CD4-positive, alpha-beta T cell treated with Interleukin-4 for 4 hours (primary cell): Measurements from ENCODE around the gene FN1.

Experiments
- DNase-seq: peaks from one replicate; pipeline ENCODE4 v3.0.0-alpha.2; 2020

The FN1 gene

DNA sequence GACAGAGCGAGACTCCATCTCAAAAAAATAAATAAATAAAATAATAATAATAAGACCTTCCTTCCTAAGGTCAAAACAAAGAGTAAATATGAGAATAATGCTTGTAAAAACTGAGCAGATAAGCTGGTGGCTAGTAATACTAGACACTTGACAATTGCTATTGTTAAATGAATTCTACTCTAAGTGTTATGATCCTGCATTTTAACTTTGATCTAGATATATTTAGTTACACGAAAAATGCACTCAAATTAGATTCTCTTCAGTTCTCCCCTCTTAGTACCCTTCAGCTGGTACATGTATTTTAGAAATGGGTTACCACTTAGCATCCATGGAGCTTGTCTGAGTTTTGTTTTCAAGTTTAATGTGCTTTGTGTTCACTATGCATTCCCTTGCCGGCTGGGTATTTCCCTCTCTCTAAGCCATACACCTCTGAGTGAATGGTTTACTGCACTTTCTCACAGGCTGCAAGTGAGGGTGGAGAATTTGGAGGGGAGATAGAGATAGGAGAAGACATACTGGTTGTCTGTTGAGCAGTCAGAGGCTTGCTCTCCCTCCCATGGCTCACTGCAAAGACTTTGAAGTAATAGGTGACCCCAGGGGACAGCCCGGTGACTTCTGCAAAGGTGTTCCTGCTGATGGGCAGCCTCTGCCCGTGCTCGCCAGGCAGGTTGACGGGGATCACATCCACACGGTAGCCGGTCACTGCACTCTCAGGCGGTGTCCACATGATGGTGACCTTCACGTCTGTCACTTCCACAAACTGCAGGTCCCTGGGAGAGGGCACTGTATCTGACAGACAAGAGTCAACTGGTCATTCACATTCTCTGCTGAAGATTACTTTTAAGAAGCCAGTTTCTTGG is 29.9 kb downstream of the FN1 start:
- DNase-seq: no peak

DNA sequence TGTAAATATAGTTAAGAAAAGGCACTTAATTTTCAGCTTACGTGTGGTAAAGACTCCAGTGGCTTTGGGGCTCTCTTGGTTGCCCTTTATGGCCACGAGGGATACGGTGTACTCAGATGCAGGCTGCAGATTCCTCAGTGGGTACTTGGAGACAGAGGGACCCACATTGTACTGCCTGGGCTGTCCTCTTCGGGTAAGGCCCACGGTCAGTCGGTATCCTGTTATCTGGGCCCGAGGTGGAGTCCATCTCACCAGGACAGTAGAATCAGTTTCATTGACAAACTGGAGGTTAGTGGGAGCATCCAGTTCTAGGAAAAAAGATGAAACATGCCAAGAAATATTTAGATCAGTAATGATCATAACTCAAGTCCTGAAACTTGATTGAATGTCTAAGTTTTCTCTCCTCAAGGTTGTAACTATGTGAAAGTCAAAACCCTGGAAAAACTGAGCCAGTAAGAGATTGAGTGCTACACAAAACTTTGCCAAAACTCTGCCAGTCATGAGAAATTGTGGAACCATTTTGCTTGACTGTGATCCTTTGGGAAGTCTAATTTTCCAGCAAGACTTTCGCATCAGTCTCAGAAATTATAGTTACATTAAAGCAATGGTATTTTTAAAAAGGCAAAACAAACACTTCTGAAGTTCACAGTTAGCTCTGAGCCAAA is 31.4 kb downstream of the FN1 start:
- DNase-seq: no peak

DNA sequence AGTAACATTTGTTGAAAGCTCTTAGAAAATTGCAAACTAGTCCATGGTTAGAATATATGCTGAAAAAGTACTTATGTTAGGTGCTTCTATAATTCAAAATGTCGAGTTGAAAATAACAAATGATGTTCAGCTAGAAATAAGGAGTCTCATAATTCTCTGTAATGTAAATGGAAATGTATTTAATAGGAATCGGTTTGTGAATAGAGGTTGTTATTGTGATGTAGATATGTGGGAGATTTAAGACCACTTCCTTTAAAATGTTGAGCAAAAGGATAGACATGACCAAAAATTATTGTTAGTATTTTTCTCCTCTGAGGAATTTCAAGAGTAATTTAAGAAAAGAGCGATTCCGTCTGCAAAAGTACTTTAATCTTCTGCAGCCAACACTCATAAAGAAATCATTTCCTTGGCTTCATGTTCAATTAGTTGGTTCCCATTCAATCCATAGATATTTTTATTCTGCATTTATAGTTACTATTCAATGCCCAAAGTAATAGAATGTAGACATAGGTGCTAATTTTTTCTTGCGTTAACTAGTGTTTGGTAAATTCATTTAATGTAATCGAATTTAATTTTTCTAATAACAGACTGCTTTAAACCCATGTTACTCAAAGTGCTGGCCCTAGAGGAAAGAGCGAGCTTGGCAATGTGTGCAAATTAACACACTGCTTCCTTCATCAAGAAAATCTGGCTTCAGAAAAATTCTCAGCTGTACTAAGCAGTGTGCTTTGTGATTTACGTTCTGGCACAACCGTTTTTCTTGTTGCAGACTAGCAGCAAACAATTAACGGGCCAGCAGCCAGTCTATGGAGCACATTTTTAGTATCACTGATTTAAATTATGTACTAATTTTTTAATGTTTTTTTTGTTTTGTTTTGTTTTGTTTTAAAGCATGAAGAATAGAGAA is 32.2 kb downstream of the FN1 start:
- no peak for DNase-seq

DNA sequence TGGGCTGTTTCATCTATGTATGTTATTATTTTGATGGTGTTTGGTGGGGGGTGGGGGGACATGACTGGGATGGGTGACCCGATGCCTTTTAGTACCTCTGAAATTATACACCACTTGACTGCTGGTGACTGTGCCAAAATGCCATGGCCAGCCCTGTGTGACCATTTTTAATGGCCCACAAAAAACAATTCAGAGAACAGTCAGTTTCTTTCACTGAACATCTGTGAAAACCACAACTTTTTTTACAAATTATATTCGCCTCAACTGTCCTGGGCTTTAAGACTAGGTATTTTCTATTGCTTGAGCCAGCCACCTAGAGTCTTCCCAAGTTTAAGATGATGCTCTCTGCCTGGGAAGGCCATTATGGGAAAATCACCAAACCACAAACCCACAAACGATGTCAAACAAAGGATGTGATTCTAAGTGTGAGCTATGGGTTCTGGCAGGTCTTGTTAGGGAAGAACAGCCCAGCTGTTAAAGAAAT is 33.9 kb downstream of the FN1 start:
- no peak for DNase-seq

DNA sequence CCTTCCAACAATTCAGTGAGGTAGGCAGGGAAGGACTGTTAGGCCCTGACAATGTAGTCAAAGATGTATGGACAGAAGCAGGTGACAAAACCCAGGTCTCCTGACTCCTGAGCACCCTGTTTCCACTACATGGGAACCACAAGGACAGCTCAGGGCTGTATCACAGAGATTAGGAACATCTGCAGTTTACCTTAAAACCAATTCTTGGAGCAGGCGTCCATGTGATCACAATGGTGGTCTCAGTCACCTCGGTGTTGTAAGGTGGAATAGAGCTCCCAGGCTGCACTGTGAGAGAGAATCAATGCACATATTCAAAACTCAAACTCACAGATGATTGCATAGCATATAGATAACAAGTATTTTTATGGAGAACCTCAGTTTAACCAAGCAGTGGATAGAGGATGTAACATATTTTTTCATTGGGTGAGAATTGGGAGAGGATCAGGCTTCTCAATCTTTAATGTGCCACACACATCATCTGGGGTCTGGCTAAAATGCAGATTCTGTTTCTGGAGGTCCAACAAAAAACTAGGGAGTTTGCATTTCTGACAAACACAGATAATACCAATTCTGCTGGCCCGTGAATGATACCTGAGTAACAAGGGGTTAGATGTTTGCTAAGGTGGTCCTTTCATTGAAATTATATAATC is 36.7 kb downstream of the FN1 start:
- DNase-seq: no peak

DNA sequence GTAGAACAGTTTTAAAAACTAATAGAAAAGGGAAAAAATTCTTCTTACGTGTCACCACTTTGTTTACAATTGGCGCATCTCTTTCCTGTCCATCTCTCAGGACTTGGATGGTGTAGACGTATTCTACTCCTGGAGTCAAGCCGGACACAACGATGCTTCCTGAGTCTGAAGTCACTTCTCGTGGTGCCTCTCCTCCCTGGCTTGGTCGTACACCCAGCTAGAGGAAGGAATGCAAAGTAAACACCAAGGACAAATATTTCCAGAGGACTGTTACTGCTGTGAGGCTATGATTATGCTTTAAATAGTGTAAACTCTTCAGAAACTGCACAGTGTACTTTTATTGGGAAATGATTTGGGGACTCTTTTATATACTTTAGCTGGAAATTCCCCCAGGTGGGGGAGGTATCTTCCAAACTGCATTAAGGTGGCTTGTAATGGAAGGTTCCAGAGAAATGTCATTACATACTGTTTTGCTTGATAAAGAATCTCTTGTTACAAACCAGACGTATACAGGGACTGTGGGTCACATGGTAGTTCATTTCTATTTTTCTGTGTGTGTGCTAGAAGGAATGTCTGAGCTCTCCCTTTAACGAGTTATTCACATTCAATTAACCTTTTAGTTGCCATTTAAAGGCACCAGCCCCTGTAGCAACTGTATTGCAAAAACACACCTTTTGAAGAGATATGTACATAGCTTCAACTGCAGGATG is 38.1 kb downstream of the FN1 start:
- no peak for DNase-seq

DNA sequence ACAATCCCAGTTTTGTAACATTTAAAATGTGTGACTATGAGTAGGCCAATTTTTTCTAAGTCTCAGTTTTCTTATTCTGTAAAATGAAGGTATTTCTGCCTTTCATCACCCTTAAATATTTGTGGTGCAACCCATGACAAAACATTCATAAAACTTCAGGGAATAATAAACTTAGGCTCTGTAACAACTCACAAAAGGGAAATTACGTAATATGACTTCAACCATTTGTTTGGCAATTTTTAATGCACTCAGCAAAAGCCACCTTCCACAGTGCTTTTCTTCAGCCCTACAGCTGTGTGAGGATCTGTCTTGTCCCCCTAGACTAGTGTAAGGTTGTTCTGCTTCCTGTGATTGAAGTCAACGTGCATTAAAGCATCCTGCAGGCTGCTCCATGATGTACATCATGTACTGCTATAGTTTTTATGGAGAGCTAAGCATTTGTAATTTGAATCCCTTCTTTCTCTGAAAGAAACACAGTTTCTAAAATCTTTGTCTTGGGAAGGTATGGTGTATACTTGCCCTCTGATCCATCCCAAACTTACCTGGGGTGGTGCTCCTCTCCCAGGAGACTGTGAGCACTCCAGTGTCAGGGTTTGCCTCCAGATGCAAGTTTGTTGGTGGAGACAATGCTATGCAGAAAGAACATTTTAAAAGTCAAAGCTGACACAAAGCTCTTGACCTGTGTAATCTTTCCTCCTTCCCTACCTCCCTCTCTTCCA is 39.1 kb downstream of the FN1 start:
- DNase-seq: no peak

DNA sequence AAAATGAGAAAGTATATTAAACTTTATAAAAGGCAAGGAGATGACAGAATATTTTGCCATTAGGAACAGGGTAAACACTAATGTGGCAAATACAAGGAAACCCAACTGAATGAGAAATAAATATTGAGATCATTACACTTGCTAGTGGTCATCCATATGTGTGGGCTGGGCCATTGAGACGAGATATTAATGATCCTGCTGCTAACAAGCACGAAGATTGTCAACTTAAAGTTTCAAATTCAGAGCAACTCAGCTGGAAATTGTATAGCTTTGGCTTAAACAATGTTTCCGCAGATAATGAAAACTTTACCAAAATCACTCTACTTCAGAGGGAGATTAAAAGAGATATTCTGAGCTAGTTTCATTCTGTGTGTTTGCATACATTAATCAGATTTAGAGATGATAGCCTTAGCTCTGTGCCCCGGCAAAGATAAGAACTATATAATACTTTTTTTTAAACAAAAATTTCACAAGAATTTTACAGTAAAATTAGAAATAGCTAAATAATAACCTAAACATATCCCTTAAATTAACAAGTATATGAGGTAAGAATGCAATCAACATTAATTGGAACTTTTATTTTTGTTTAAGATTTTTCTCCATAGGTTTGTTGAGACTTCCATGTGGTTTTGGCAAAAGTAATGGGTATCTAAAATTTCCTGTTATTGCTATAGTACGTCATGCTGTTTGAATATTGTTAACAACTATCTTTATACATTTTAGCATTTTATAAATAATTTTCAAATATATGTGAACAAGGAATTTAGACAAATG is 40.0 kb downstream of the FN1 start:
- no peak for DNase-seq

DNA sequence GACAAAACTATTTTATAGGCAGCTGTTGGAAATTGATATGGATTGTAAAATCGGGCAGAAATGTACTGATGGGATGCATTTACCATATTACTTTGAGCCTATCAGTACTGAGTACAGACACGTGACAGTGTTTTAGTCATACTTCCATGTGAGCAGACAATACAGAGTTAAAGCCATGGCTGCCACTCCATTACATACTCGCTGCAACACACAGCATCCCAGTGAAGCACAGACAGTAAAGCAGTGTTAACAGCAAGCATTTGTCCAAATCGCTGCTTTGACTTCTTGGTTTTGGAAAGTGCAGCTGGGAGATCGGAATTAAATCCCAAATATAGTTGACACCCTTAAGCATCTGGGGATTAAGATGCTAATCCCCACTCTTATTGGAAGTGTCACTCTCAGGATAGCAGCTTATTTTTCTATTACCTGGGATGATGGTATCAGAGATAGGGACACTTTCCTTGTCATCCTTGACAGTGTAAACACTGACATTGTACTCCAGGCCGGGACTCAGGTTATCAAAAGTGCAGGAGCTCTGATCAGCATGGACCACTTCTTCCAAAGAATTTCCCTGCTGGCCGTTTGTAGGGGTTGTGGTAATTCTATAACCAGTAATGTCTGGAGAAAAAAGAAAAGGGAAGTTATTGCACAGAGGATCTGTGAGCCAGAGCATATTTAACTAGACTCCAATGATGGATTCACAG is 41.6 kb downstream of the FN1 start:
- DNase-seq: no peak

DNA sequence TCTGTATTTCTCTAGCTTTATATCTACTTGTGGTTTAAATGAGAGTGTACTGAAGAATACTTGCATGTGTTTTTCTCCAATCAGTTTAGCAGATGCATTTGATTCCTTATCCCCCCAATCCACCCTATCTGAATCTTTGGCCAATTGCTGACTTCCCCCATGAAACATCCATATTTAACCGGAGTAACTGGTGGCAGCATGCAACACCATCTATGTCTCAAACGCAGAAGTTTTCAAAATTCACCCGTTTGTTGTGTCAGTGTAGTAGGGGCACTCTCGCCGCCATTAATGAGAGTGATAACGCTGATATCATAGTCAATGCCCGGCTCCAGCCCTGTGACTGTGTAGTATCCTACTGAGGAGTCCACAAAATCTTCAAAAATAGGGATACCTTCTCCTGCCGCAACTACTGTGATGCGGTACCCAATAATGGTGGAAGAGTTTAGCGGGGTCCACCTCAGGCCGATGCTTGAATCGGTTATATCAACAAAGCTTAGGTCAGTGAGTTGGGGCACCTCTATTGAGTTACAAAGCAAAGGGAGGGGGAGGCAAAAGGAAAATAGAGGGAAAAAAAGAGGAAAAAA is 43.1 kb downstream of the FN1 start:
- no peak for DNase-seq

DNA sequence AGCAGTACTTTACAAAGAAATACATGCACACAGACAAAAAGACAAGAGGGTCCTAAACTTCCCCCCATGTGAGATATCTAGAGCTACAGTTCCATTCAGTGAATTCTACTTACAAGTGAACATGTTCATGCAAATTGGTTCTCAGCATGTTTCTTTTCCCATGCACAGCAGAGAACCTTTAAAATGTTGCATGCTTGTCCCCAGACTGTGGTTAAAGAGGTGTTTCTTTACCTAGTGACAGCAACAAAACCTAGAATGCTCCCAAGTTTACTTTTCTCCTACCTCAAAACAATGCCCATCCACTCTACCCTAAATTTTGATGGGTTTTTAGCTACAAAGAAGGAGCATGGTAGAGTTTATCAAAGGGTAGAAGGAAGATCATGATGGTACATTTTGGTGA is 43.7 kb downstream of the FN1 start:
- no peak for DNase-seq

DNA sequence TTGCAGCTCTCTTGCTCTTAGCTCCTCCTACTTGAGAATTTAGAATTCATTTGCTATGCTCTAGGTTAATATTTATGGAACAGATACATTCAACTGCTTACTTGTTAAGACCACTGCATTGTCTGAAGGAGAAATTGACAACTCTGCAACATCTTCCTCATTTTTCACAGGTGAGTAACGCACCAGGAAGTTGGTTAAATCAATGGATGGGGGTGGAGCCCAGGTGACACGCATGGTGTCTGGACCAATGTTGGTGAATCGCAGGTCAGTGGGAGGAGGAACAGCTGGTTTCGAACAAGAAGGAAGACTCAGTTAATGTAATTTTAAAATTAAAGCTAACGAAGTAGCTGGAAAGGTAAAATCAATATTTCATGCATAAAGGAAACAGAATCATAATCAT is 44.3 kb downstream of the FN1 start:
- no peak for DNase-seq

DNA sequence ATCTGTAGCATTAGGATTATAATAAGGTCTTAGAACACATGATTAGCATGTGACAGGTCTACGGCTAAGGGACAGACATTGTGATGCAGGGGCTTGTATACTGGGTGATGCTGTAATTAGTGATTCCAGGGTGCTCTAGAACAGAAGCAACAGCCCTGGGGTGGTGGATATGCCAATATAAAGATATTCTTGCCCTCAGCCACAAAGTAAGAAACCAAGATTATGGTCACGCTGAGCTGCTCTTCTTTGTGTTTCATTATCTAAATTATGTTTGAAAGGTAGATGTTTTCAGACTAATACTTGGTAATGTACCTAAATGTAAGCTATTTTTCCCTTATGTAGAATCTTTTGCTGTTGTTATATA is 45.3 kb downstream of the FN1 start:
- no peak for DNase-seq

DNA sequence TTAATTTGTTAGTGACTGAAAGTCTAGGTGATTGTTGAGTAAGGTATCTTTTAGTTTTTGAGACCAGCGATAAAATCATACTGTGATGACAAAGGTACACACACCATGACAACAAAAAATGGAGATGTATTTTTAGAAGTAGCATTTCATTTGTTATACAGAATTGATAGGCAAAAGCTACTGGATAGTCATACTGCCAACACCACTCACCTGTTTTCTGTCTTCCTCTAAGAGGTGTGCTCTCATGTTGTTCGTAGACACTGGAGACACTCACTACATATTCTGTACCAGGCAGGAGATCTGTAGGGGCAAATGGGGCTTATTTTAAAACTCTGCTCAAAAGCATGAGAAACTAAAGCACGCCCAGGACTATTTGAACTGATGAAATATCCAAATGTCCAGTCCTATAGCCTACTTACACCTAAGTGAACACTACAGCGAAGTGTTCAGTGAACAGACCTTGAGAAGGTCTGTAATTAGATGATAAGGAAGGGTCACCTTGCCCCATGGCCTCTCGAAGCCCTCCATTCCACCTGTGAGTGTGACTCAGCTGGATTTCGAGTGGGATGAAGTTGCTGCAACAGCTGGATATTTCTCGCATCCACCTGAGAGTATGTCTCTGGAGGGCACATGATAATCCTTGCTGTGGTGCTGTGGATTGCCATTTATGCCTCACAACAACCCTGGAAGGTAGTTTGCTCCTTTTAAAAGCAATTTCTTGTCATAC is 47.7 kb downstream of the FN1 start:
- no peak for DNase-seq

DNA sequence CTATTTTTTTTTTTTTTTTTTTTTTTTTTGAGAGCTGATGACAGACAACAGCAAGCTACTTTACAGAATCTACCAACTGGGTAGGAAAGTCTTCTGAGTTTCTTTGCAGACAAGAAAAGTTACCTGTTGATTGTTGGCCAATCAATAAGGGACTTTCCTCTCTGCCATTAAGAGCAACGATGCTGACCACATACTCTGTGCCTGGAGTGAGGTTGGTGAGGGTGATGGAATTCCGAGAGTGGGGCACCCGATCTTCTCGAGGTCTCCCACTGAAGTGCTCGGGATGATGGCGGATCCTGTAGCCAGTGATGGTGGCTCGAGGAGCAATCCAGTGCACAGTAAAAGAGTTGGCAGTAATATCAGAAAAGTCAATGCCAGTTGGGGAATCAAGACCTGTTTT is 49.3 kb downstream of the FN1 start:
- DNase-seq: no peak

DNA sequence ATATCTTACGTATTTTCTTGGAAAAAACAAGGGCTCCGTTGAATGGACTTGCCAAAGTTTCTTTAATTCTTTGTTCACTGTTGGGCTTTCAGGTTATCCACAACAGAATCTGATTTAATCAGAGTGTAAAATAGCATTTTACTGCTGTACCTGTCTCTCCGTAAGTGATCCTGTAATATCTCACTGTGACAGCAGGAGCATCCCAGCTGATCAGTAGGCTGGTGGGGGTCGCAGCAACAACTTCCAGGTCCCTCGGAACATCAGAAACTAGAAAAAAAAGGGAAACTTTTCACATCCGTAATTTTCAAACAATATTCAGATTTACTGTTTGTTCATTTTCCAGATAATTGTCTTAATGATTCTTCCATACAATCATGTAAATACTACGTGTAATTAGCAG is 51.2 kb downstream of the FN1 start:
- DNase-seq: no peak

DNA sequence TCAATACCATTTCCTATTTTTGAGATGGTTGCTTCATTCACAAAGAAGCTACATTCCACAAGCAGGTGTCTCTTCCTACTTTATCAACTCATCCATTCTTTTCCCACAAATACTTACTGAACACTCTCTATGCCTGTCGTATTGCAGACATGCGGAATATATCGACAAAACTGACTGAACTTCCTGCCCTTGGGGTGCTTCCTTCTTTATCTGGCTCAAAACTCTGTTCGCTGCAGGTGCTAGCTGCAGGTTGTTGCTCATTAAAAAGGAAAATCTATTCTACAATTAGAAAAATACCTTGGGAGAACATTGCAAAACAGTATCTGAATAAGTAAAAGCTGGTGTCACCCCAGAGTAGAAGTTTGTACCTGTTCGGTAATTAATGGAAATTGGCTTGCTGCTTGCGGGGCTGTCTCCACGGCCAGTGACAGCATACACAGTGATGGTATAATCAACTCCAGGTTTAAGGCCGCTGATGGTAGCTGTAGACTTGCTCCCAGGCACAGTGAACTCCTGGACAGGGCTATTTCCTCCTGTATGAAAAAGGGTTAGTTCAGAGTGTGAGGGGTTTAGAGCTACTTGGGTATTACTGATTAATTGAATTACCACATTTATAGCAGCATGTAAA is 52.1 kb downstream of the FN1 start:
- DNase-seq: no peak

DNA sequence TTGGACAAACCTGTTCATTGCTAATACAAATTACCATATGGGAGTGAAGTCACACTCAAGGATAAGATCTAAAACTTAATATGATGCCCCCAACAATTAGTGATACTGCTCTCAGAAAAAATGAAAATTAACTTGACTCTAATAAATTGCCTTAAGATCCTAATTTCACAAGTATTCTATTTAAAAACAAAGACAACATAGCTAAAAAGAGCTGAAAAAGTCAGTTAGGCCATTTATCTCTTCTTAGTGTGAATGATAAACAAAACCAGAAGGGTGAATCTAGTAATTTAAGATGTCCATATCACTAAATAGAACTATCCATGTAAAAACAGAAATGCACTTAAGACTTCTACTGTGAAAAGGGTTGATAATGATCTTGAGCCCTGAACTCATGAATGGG is 53.4 kb downstream of the FN1 start:
- DNase-seq: no peak

DNA sequence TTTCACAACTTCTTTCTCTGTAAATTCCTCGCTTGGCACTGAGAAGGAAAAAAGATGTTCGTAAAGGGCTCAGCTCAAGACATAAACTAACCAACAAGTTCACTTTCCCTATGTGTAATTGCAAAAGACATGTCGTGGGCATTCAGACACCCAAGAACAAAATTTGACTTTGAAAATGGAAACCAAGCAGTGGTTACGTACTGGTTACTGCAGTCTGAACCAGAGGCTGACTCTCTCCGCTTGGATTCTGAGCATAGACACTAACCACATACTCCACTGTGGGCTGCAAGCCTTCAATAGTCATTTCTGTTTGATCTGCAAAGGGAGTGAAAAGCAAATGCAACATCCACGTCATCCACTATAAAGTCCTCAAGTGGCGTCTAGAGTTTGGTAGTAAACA is 53.9 kb downstream of the FN1 start:
- no peak for DNase-seq
